Motor neuron (in vitro differentiated cells): Measurements from ENCODE around the gene DGKD. TPM values are rescaled to one million over a fixed set of nuclear protein-coding genes. Genes with fewer than 3 reads are reported as not detected.
"Not testable (repeated sequence)": the region's sequence is repeated elsewhere in the genome, so short reads cannot be mapped to it uniquely, and the experiment has no call there.

ENCODE experiments used
- ATAC-seq, 8 experiments: fragments of 200-7000 bp; cut with Tn5 transposase; replicated peaks in 6 of 8; 2 replicates each; pipeline ENCODE4 v1.8.0; 2021; ENCODE audit warnings: mild to moderate bottlenecking in 8 of 8, moderate library complexity in 8 of 8
- H3K27ac ChIP-seq, 2 donors: fragments of 250-450 bp; sonication (Bioruptor Pico); 2 replicates each; pipeline ENCODE4 v1.9.0; 2021; ENCODE audit warnings: antibody characterized with exemption in 2 of 2, mild to moderate bottlenecking in 2 of 2, moderate library complexity in 1 of 2
- H3K4me1 ChIP-seq, 2 donors: fragments of 250-450 bp; sonication (Bioruptor Pico); replicated peaks in 1 of 2; 2 replicates each; pipeline ENCODE4 v1.6.1; 2021; ENCODE audit warnings: antibody characterized with exemption in 2 of 2, mild to moderate bottlenecking in 2 of 2, moderate library complexity in 1 of 2
- H3K4me3 ChIP-seq, 5 donors: fragments of 250-450 bp; sonication (Bioruptor Pico); 2 replicates each; pipeline ENCODE4 v1.9.0; 2021; ENCODE audit warnings: antibody characterized with exemption in 5 of 5, mild to moderate bottlenecking in 5 of 5, moderate library complexity in 4 of 5
- WGBS, 10 experiments: fragments of 450-650 bp; shearing (Covaris generic); methylation state at CpG; one replicate each; pipeline ENCODE4 v1.0.0; 2022; 5-methylcytosine and 5-hydroxymethylcytosine counted together
- in situ Hi-C, 9 experiments: fragments of 400-800 bp; cut with MboI; loops; one replicate each; pipeline ENCODE4 v1.15.0; 2021; ENCODE audit warnings: low sequenced_read_pairs in 9 of 9, low pct_unique_long_range_greater_than_20kb in 2 of 9; ENCODE audit not compliant: unreplicated experiment in 9 of 9
- total RNA-seq, 8 experiments: library from RNA; unstranded; fragments of 300-600 nt; gene quantifications; 2 replicates each; pipeline versions ENCODE4 v1.2.3 to v1.2.4, GENCODE V29; 2022

The DGKD gene
- total RNA-seq, 8 experiments from 2014 or later = 11.0 to 40.8 (median 22.3) TPM

DNA sequence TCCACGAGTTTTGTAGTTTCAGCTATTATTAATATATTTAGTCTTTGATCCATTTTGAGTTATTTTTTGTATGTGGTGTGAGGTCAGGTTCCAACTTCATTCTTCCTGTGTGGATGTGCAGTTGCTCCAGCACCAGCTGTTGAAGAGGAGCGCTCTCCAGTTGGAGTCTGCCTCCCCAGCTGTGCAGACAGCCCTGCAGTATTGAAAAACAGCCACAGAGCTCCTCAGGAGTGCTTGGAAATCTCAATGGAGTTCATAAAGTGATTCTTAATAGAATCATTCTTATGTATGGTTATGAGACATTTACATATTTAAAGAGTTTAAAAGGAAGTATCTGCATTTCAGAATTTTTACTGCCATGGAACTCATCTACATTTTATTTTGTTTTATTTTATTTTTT, 17.3 kb downstream of the DGKD start:
- ATAC-seq = peak in 4 of 8 experiments; percentile 42 to 96 (median 85)
- in situ Hi-C loops = no loop called here
- WGBS, 10 experiments = 0 to 100% (median 75%) methylated on average over 1 to 2 of the region's 2 CpGs
- no peak overlapping the region for H3K4me3 ChIP-seq
- no peak overlapping the region for H3K27ac ChIP-seq
- peaks cover 0 to 4% of the 10 kb centered on the region in 2 donors for H3K4me1 ChIP-seq

DNA sequence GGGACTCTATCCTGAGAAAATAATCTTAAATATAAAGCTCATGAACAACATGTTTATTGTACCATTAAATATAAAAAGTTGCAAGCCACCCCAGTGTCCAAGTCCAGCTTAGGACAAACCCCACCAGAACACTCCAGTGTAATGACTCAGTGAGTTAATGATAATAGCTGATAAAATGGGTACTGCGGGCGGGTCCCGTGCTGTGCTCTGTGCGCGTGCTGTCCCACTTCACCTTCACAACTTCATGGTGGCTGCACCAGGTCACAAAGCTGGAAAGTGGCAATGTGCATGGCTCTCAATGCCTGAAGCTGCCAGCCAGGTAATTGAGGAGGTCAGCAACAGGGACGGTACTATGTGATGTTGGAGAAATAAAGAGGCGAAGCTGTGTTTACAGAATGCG, 18.6 kb downstream of the DGKD start:
- WGBS, 10 experiments = 86 to 100% (median 100%) methylated on average over 2 to 5 of the region's 8 CpGs; no CpG with 5 or more reads in 2 of the 10 experiments
- Histone ChIP-seq H3K27ac (no peak overlapping the region), H3K4me3 (no peak overlapping the region), H3K4me1 (peaks cover 0 to 4% of the 10 kb centered on the region in 2 donors)
- in situ Hi-C loops = no loop called here
- no peak for ATAC-seq

DNA sequence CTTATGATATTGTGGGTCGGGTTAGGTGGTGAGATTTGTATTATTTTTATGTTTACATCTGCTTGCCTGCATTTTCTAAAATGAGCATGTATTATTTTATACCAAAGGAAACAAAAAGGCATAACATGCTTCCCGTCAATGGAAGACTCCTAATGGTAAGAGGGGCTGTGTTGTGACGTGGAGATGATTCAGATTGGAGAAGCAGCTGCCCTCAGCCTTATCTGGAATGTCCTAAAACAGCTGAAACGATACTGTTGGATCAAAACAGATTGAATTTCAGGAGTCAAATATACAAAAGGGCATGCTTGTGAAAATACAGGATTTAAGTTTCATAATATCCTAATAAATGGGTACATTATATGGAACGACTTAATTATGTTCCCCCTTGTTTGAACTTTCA, 19.0 kb downstream of the DGKD start:
- WGBS, 10 experiments = 75 to 100% (median 92%) methylated on average over 2 to 5 of the region's 5 CpGs

DNA sequence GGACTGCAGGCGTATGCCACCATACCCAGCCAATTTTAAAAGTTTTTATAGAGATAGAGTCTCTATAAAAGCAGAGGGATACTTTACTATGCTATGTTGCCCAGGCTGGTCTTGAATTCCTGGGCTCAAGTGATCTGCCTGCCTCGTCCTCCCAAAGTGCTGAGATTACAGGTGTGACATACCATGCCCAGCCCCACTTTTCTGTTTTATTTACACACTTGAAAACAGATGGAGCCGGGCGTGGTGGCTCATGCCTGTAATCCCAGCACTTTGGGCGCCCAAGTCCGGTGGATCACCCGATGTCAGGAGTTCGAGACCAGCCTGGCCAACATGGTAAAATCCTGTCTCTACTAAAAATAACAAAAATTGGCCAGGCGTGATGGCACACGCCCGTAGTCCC, 20.5 kb downstream of the DGKD start:
- in situ Hi-C loops, H3K4me3 ChIP-seq, ATAC-seq, H3K4me1 ChIP-seq, H3K27ac ChIP-seq: not testable (repeated sequence)
- WGBS, 10 experiments = 89 to 100% (median 100%) methylated on average over 2 to 4 of the region's 11 CpGs; no CpG with 5 or more reads in 5 of the 10 experiments

More for the DNA sequence above, 19.0 kb downstream of the DGKD start:
- Histone ChIP-seq H3K27ac (no peak overlapping the region), H3K4me1 (peaks cover 0 to 4% of the 10 kb centered on the region in 2 donors), H3K4me3 (no peak overlapping the region)
- in situ Hi-C loops = no loop called here
- ATAC-seq = no peak

DNA sequence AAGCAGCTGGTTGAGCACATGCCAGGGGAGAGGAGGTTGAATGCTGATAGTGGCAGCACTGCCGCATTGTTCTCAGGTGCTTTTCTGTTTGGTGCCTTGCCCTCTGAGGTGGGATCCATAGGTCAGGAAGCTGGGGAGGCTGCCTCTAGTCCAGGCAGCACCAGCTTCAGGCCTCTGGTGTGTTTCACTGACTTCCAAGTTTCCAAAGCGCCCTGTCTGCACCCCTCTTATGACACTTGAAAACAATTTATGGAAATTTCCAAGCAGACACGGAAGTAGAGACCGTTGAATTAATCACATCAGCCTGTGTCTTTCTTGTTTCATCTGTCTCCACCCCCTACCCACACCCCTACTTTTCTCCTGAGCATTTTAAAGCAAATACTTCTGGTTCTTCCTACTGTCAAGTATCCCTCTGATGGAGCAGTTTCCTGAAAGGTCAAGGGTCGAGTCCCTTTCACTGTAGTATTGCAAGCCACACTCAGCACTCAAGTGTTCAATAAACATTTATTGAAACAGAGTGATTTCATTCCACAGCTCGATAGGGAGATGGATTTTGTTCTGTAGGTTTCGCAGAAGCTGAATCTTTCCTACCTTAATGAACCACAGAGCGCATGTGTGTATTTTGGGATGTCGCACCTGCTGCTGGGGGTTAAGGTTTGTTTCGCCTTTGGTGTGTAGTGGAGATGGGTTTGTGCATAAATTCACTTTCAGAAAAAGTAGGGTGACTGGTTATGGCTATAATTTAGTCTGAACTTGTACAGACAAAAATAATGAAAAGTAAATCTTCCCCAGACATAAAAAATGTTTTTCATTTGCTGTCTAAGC, 21.4 kb downstream of the DGKD start:
- in situ Hi-C loops = no loop called here
- no peak for ATAC-seq
- 68 to 93% (median 81%) methylated on average over 2 to 8 of the region's 10 CpGs; no CpG with 5 or more reads in 2 of the 10 experiments for WGBS, 10 experiments

DNA sequence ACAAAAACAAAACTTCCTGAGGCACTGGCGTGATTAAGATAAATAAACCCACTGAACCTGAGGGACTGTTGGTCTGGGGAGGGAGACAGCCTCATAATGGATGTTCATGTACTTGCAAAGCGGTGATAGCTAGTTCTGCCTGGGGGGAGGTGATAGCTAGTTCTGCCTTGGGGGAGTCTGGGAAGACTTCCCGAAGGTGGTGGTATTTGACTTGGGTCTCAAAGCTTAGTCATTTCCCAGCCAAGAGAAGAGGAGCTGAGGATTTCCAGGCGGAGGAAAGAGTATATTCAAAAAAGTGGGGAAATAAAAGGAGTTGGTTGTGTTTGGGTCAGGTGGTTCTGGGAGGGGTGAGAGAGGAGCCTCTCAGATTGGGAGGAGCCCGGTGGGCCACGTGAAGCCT, 24.7 kb downstream of the DGKD start:
- WGBS, 10 experiments = 50 to 100% (median 93%) methylated on average over 1 to 6 of the region's 6 CpGs; no CpG with 5 or more reads in 2 of the 10 experiments

More for the DNA sequence above, 21.4 kb downstream of the DGKD start:
- no peak overlapping the region for H3K27ac ChIP-seq
- H3K4me3 ChIP-seq = no peak overlapping the region
- H3K4me1 ChIP-seq = peaks cover 7% of the 10 kb centered on the region in 2 donors

DNA sequence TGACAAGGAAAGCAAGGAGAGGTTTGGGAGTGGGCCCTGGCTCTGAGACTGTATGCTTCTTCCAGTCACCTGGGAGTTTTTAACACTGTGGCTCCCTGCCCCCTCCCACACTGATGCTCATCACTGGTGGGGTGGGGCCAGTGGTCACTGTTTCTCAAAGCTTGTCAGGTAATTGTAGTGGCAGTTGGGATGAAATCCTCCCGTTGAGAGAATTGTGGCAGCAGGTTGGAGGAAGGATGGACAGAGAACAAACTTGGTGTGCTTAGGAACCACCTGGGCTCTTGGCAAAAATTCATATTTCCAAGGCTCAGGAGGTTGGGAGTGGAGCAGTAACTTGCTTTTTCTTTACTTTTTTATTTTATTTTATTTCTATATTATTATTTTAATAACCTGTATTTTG, 25.1 kb downstream of the DGKD start:
- H3K27ac ChIP-seq = no peak overlapping the region
- in situ Hi-C loops = no loop called here
- 0 to 100% (median 84%) methylated on average over 1 of the region's 1 CpG; no CpG with 5 or more reads in 4 of the 10 experiments for WGBS, 10 experiments
- H3K4me3 ChIP-seq = no peak overlapping the region
- ATAC-seq = no peak
- peaks cover 7% of the 10 kb centered on the region in 2 donors for H3K4me1 ChIP-seq

More for the DNA sequence above, 24.7 kb downstream of the DGKD start:
- peaks cover 7% of the 10 kb centered on the region in 2 donors for H3K4me1 ChIP-seq
- H3K27ac ChIP-seq = no peak overlapping the region
- H3K4me3 ChIP-seq = no peak overlapping the region
- ATAC-seq = no peak
- in situ Hi-C loops = no loop called here

DNA sequence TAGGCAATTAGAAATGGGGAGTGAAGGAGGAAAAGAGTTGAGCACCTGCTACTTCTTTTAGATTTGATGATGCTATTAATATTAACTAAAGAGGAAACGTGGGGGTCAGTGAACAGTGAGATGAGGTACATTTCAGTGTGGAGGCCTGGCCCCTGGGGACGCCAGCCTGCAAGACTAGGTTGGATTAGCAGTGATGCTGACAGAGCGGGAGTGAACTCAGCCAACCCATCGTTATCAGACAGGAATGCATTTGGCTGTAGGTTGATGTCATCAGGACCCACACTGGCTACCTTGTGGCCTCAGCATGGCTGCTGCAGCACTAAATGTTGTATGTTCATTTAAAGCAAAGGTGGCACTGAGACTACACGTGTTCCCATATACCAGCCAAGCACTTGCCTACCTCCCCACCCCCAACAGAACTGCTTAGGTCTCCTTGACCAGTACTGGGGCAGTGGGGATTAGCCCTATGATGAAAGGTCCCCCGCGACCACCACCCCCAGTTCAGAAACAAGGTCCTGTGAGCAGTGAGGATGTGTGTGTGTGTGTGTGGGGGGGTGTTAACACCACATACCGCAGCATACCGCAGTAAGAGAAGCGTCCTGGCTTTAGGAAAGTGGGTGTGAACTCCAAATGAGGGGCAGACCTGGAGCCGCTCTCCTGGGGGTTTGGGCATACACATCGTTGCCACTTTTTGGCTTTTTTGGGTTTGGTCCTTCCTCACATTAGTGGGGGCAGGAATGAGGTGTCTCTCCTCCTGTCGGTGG, 26.0 kb downstream of the DGKD start:
- Histone ChIP-seq H3K27ac (peak overlapping the region in 1 of 2 donors; percentile 33), H3K4me1 (peaks cover 6 to 7% of the 10 kb centered on the region in 2 donors), H3K4me3 (no peak overlapping the region)
- in situ Hi-C loops = no loop called here
- peak in 5 of 8 experiments; percentile 77 to 96 (median 87) for ATAC-seq
- 71 to 100% (median 100%) methylated on average over 1 to 7 of the region's 13 CpGs; no CpG with 5 or more reads in 3 of the 10 experiments for WGBS, 10 experiments

DNA sequence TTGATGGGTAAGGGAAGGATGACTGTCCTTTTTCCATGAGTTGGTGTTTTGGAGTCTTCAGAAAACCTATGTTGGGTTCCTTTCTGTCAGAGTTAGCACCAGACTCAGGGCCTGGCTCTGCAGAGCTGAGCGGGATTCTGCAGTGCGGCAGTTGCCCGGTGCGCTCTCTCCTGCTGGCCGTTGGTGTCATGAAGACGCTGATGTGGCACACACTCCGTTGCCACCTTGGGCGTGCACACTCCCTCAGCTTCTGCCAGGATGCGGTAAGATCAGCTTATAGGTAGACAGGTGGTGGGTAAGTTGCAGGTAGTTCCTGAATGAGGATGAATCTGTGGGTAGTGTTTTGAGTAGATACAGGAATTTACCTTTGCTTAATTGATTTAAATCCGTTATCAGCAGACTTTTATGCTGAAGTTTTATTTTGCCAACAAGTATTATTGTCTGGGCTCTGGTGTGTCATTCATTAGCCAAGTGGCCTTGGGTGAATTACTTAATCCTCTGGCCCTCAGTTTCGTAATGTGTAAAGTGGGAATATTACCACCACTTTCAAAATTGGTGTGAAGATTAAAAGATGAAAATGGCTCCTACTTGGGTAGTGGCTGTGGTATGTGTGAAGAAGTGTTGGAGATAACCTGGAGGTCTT, 26.8 kb downstream of the DGKD start:
- 93 to 100% (median 100%) methylated on average over 1 to 11 of the region's 11 CpGs; no CpG with 5 or more reads in 3 of the 10 experiments for WGBS, 10 experiments
- Histone ChIP-seq H3K27ac (no peak overlapping the region), H3K4me3 (no peak overlapping the region), H3K4me1 (peaks cover 6 to 7% of the 10 kb centered on the region in 2 donors)
- in situ Hi-C loops = no loop called here
- ATAC-seq = no peak

DNA sequence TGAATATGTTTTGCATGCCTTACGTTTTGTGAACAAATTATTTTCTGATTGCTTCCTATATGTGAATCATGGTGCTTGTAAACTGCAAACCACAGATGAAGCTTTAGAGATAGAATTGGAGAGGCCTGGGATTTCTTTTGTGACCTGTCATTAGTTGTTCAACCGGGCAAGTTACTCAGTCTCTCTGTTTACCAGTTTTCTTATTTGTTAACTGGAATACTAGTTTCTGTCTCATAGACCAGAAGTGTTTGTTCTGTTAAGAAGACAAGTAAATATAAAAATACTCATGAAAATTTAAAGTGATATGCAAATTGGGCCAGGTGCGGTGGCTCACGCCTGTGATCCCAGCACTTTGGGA, 27.3 kb downstream of the DGKD start:
- H3K4me1 ChIP-seq = peaks cover 6 to 7% of the 10 kb centered on the region in 2 donors
- no peak overlapping the region for H3K27ac ChIP-seq
- H3K4me3 ChIP-seq = no peak overlapping the region
- WGBS, 10 experiments = 65 to 100% (median 86%) methylated on average over 2 to 4 of the region's 4 CpGs; no CpG with 5 or more reads in 4 of the 10 experiments
- no peak for ATAC-seq
- in situ Hi-C loops = no loop called here

DNA sequence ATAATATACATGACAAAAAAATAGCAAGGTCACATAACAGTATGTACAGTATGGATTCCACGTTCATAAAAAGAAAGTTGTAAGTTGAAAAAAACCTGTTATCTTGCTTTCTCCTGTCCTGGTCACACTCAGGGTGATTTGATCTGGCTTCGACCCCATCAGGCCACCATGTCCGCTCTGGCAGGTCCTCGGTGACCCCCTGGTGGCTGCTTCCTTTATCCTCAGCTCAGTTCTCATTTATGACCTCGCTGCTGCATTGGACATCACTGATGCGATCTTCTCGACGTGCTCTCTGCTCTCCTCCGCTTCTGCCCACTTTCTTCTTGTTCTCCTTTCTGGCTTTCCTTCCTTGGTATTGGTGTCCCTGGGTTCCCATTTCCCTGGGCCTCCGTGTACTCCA, 29.7 kb downstream of the DGKD start:
- no peak for ATAC-seq
- in situ Hi-C loops = no loop called here
- WGBS, 10 experiments = 43 to 100% (median 84%) methylated on average over 1 to 7 of the region's 10 CpGs; no CpG with 5 or more reads in 1 of the 10 experiments
- peaks cover 6 to 7% of the 10 kb centered on the region in 2 donors for H3K4me1 ChIP-seq
- no peak overlapping the region for H3K4me3 ChIP-seq
- no peak overlapping the region for H3K27ac ChIP-seq

DNA sequence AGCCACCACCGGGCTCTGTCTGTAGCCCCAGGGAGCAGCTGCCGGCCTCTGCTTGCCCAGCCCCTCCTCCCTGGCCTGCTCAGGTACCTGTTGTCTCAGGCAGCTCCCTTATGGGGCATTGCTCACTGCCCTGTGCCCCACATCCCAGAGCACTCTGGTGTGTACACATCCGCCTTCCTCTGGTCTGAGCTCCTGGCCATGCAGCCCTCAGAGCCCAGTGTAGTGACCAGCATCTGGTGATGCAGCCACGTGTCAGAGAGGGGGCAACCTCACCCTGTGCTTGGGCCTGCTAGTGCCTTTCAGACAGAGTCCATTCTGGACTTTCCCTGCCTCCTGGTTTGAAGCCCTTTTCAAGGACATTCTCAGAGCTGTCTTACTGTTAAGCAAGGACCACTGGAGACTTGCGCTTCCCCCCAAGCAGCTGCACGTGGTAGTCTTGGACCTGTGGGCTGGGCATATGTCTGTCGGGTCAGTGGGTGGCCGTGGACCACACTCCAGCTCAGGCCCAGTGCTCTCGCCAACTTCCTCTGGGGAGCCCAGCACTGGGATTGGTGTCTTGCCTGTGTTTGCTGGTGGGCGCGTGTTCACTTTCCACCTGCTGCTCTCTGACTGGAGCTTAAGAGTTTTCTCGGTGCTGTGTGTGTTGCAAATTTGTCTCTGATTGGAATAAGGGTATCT, 30.7 kb downstream of the DGKD start:
- Histone ChIP-seq H3K4me1 (peaks cover 2 to 6% of the 10 kb centered on the region in 2 donors), H3K4me3 (no peak overlapping the region), H3K27ac (no peak overlapping the region)
- in situ Hi-C loops = no loop called here
- 55 to 100% (median 81%) methylated on average over 1 to 4 of the region's 12 CpGs; no CpG with 5 or more reads in 3 of the 10 experiments for WGBS, 10 experiments
- peak in 4 of 8 experiments; percentile 36 to 60 (median 40) for ATAC-seq
